H1 (cell line): ENCODE results near the gene VPS35L. TPM values are rescaled to one million over a fixed set of nuclear protein-coding genes. Genes with fewer than 3 reads are reported as not detected.

Experiments
- ATF2 ChIP-seq: IDR thresholded peaks from 2 replicates; pipeline ENCODE4 v1.6.1; 2012; ENCODE audit warnings: low read length, inconsistent platforms
- E2F6 ChIP-seq: IDR thresholded peaks from 2 replicates; pipeline ENCODE4 v1.6.1; 2012; ENCODE audit warnings: inconsistent platforms
- FOSL1 ChIP-seq: IDR thresholded peaks from 2 replicates; pipeline ENCODE4 v1.6.1; 2011; ENCODE audit warnings: mild to moderate bottlenecking, low read depth, low read length, moderate library complexity; ENCODE audit not compliant: insufficient read depth
- GTF2F1 ChIP-seq: IDR thresholded peaks from 2 replicates; pipeline ENCODE4 v1.6.1; 2012; ENCODE audit warnings: low read depth, low read length, improper control_type of control experiment, borderline replicate concordance
- NRF1 ChIP-seq: IDR thresholded peaks from 2 replicates; pipeline ENCODE4 v1.6.1; 2011; ENCODE audit warnings: mild to moderate bottlenecking, low read depth, low read length, improper control_type of control experiment
- RXRA ChIP-seq: IDR thresholded peaks from 2 replicates; pipeline ENCODE4 v1.6.1; 2011; ENCODE audit warnings: low read depth, mild to moderate bottlenecking, low read length, moderate library complexity; ENCODE audit not compliant: insufficient read depth
- SAP30 ChIP-seq: fragments of 300-600 bp; sonication (generic); IDR thresholded peaks from 2 replicates; pipeline ENCODE4 v1.7.1; 2012; ENCODE audit warnings: low read length, moderate library complexity, mild to moderate bottlenecking, inconsistent platforms; ENCODE audit not compliant: insufficient read depth, insufficient replicate concordance
- SIRT6 ChIP-seq: IDR thresholded peaks from one replicate; pipeline ENCODE4 v1.7.1; 2012; ENCODE audit warnings: low read length, inconsistent platforms
- TBP ChIP-seq: IDR thresholded peaks from 2 replicates; pipeline ENCODE4 v1.6.1; 2011; ENCODE audit warnings: low read depth, low read length, improper control_type of control experiment
- polyA plus RNA-seq, 7 experiments: library from polyadenylated mRNA; depleted of rRNA in 3 of 7; stranded (reverse) in 5 of 7; unstranded in 2 of 7; fragments of >200 nt in 5 of 7; fragments of 200-250 nt in 2 of 7; gene quantifications; 1 replicate in 5 of 7; 2 replicates in 1 of 7; 4 replicates in 1 of 7; pipeline versions ENCODE4 v1.2.1 to v1.2.3, GENCODE V29; 2011 to 2013; ENCODE audit warnings: missing spikeins in 2 of 7, mixed read lengths in 2 of 7
- total RNA-seq: library from RNA; stranded (reverse); fragmentation: NEBNext Ultra II Directional; extraction: Animal tissue kit (Norgen Biotek cat#: 25700); gene quantifications from 2 replicates; pipeline ENCODE4 v1.2.1, GENCODE V29; 2021

Gene VPS35L
- total and polyA plus RNA-seq, 2 of the 8 experiments (the other 6 are each of a cell fraction or from before 2014, with no cell fraction given) = 31.5 to 57.1 TPM

- TF ChIP-seq SIRT6 = no peak
- TF ChIP-seq GTF2F1 = no peak
- TF ChIP-seq E2F6 = no peak; the same call in 1 of the 2 replicates
- TF ChIP-seq NRF1 = no peak
- no peak for TF ChIP-seq ATF2
- TF ChIP-seq SAP30 = no peak
- no peak for TF ChIP-seq RXRA
- no peak for TF ChIP-seq FOSL1
- TF ChIP-seq TBP = no peak
Observed at GRCh38 chr16:19707569-19708295, 152.2 kb downstream of the VPS35L start (continued).
